Measurements from ENCODE around the gene CENPU.

The CENPU gene

GRCh38 chr4:184705692-184706091 is 28.2 kb downstream of the CENPU start:
- DNase-seq (ENCODE audit: low read depth): no peak

GRCh38 chr4:184702114-184702513 is 31.8 kb downstream of the CENPU start:
- DNase-seq (ENCODE audit: low read depth): no peak

GRCh38 chr4:184699941-184700340 is 34.0 kb downstream of the CENPU start:
- no peak for DNase-seq (ENCODE audit: low read depth)

GRCh38 chr4:184697956-184698355 is 35.9 kb downstream of the CENPU start:
- no peak for DNase-seq (ENCODE audit: low read depth)

GRCh38 chr4:184695178-184695896 is 38.6 kb downstream of the CENPU start:
- DNase-seq (ENCODE audit: low read depth): no peak

- no peak for DNase-seq (ENCODE audit: low read depth)
These were observed 39.4 kb downstream of the CENPU start for GRCh38 chr4:184694412-184694956.

GRCh38 chr4:184693056-184693455 is 40.8 kb downstream of the CENPU start:
- no peak for DNase-seq (ENCODE audit: low read depth)

GRCh38 chr4:184689681-184690080 is 44.2 kb downstream of the CENPU start:
- DNase-seq (ENCODE audit: low read depth): no peak

- no peak for DNase-seq (ENCODE audit: low read depth)
These were observed 45.4 kb downstream of the CENPU start for GRCh38 chr4:184688447-184688846.

GRCh38 chr4:184688005-184688404 is 45.9 kb downstream of the CENPU start:
- DNase-seq (ENCODE audit: low read depth): no peak

GRCh38 chr4:184684491-184685189 is 49.3 kb downstream of the CENPU start:
- no peak for DNase-seq (ENCODE audit: low read depth)

GRCh38 chr4:184681916-184682315 is 52.0 kb downstream of the CENPU start:
- no peak for DNase-seq (ENCODE audit: low read depth)

GRCh38 chr4:184680698-184681097 is 53.2 kb downstream of the CENPU start:
- no peak for DNase-seq (ENCODE audit: low read depth)

GRCh38 chr4:184675821-184676492 is 57.9 kb downstream of the CENPU start:
- no peak for DNase-seq (ENCODE audit: low read depth)

- no peak for DNase-seq (ENCODE audit: low read depth)
These were observed 58.9 kb downstream of the CENPU start for GRCh38 chr4:184675018-184675417.

GRCh38 chr4:184674011-184674410 is 59.9 kb downstream of the CENPU start:
- no peak for DNase-seq (ENCODE audit: low read depth)

- DNase-seq (ENCODE audit: low read depth): no peak
These were observed 61.2 kb downstream of the CENPU start for GRCh38 chr4:184672741-184673140.

GRCh38 chr4:184671101-184671500 is 62.8 kb downstream of the CENPU start:
- DNase-seq (ENCODE audit: low read depth): no peak

- DNase-seq (ENCODE audit: low read depth): no peak
These were observed 64.6 kb downstream of the CENPU start for GRCh38 chr4:184669251-184669650.

GRCh38 chr4:184668511-184669114 is 65.3 kb downstream of the CENPU start:
- no peak for DNase-seq (ENCODE audit: low read depth)

GRCh38 chr4:184668096-184668495 is 65.8 kb downstream of the CENPU start:
- DNase-seq (ENCODE audit: low read depth): no peak

GRCh38 chr4:184666670-184667069 is 67.2 kb downstream of the CENPU start:
- no peak for DNase-seq (ENCODE audit: low read depth)

Measured in stimulated activated CD8-positive, alpha-beta memory T cell treated with anti-CD3 and anti-CD28 coated beads, Interleukin-12 subunit alpha, Interleukin-12 subunit beta, amount 100 ng/mL, for 1 hour (primary cell).